Naive thymus-derived CD8-positive, alpha-beta T cell (primary cell): Measurements from ENCODE around the gene TTLL11. TPM values are rescaled to one million over a fixed set of nuclear protein-coding genes. Genes with fewer than 3 reads are reported as not detected.

Experiments used
- ATAC-seq, 2 donors: fragments of 150-1000 bp; cut with Tn5 transposase in 1 of 2; sonication (Bioruptor Pico), chemical (Tn5 transposase) in 1 of 2; 1 replicate in 1 of 2; 2 replicates in 1 of 2; pipeline ENCODE4 v1.10.0; 2021; ENCODE audit warnings: mild to moderate bottlenecking in 2 of 2, moderate library complexity in 2 of 2
- POLR2A ChIA-PET: fragments of 350-600 bp; sonication (Branson Sonifier 250); formaldehyde crosslinking; loops from one replicate; lab custom pipeline; 2021; ENCODE audit warnings: antibody characterized with exemption; lab: Charles Lee
- DNase-seq, 10 donors: peaks; one replicate each; pipeline versions ENCODE4 v3.0.0 to v3.0.0-alpha.2; 2020 to 2022
- H3K27ac Mint-ChIP-seq, 10 donors: one replicate each; pipeline ENCODE4 v1.8.0; 2020 to 2022; ENCODE audit warnings: mild to moderate bottlenecking in 10 of 10, mixed read lengths in 10 of 10, moderate library complexity in 4 of 10, inconsistent platforms in 1 of 10
- H3K27me3 Mint-ChIP-seq, 5 donors: one replicate each; pipeline ENCODE4 v1.8.0; 2021 to 2022; ENCODE audit warnings: mixed read lengths in 5 of 5
- H3K36me3 Mint-ChIP-seq, 3 donors: one replicate each; pipeline ENCODE4 v1.8.0; 2020 to 2022; ENCODE audit warnings: mixed read lengths in 3 of 3, mild to moderate bottlenecking in 2 of 3, inconsistent platforms in 1 of 3
- H3K4me1 Mint-ChIP-seq, 4 donors: one replicate each; pipeline ENCODE4 v1.8.0; 2021 to 2022; ENCODE audit warnings: mixed read lengths in 4 of 4
- H3K4me3 Mint-ChIP-seq, 10 donors: one replicate each; pipeline ENCODE4 v1.8.0; 2020 to 2022; ENCODE audit warnings: mild to moderate bottlenecking in 10 of 10, mixed read lengths in 10 of 10, moderate library complexity in 6 of 10, inconsistent platforms in 1 of 10
- H3K9me3 Mint-ChIP-seq, 9 donors: one replicate each; pipeline ENCODE4 v1.8.0; 2020 to 2022; ENCODE audit warnings: mixed read lengths in 9 of 9, mild to moderate bottlenecking in 3 of 9, inconsistent platforms in 1 of 9, moderate library complexity in 1 of 9
- polyA plus RNA-seq, 3 donors: library from polyadenylated mRNA; unstranded; fragments of 300-500 nt; fragmentation: Illumina TruSeq; gene quantifications; one replicate each; pipeline ENCODE4 v1.2.3, GENCODE V29; 2021
- total RNA-seq, 8 experiments: library from RNA in 2 of 8; stranded (reverse) in 2 of 8; gene quantifications; one replicate each; pipeline ENCODE4 v1.2.3 and lab custom pipeline; 2021 to 2026

Gene TTLL11
- total and polyA plus RNA-seq, 5 experiments from 2014 or later = 2.6 to 6.9 (median 3.8) TPM

DNA sequence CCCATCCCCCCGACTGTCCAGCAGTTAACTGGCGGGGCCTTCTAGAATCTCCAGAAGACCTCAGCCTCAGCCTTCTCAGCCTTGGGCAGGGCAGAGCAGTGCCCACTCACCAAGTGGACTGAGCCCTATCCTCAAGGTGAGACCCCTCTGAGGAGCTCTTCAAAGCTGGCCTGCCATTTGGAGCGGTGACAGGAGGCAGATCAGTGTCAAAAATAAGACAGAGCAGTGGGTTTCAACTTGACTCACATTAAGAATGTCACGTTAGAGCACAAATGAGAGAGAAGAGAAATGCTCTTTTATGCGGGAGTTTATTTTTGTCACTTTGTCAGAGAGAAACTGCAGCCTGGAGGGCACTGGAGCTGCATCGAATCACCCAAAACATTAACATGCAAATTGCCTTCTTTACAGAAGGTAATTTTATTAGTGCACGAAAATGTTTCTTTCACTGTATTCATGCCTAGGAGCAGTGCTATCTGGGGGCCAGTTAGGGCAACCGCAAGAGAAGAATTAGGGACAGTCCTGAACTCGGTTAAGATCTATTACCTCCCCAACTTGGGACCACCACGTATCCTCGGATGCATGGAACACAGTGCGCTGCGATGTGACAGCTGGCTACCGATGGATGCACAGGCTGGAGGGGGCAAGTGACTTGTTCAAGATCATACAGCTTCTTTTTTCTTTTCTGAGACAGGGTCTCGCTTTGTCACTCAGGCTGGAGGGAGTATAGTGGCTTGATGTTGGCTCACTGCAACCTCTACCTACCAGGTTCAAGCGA, 253.2 kb downstream of the TTLL11 start:
- no peaks in the 10 kb centered on the region for H3K27me3 Mint-ChIP-seq
- no peak for ATAC-seq
- peak overlapping the region in 1 of 10 donors; percentile 11 for H3K27ac Mint-ChIP-seq
- POLR2A ChIA-PET = interaction anchor here (0.6 kb wide), 1 partner anchor 1766 kb away, joined by 5 read pairs; no protein-coding TSS in a partner anchor
- H3K4me1 Mint-ChIP-seq = no peaks in the 10 kb centered on the region
- DNase-seq = no peak
- H3K4me3 Mint-ChIP-seq = no peak overlapping the region
- peaks cover 0 to 12% (median 7%) of the 10 kb centered on the region in 9 donors for H3K9me3 Mint-ChIP-seq
- peaks cover 0 to 12% (median 10%) of the 10 kb centered on the region in 3 donors for H3K36me3 Mint-ChIP-seq

GRCh38 chr9:121838746-121839669, 254.1 kb downstream of the TTLL11 start:
- H3K36me3 Mint-ChIP-seq = peaks cover 0 to 3% (median under 1%) of the 10 kb centered on the region in 3 donors
- DNase-seq (no peak), ATAC-seq (no peak)
- POLR2A ChIA-PET = no interaction called here
- H3K27me3 Mint-ChIP-seq = no peaks in the 10 kb centered on the region
- no peaks in the 10 kb centered on the region for H3K4me1 Mint-ChIP-seq
- peaks cover 0 to 3% (median 0%) of the 10 kb centered on the region in 9 donors for H3K9me3 Mint-ChIP-seq
- H3K4me3 Mint-ChIP-seq = no peak overlapping the region
- H3K27ac Mint-ChIP-seq = no peak overlapping the region

GRCh38 chr9:121837113-121837961, 255.8 kb downstream of the TTLL11 start:
- H3K27ac Mint-ChIP-seq = no peak overlapping the region
- no peak for ATAC-seq
- H3K9me3 Mint-ChIP-seq = no peaks in the 10 kb centered on the region
- H3K36me3 Mint-ChIP-seq = no peaks in the 10 kb centered on the region
- no peaks in the 10 kb centered on the region for H3K4me1 Mint-ChIP-seq
- DNase-seq = no peak
- no peak overlapping the region for H3K4me3 Mint-ChIP-seq
- no peaks in the 10 kb centered on the region for H3K27me3 Mint-ChIP-seq
- POLR2A ChIA-PET = no interaction called here

GRCh38 chr9:121836366-121836885, 256.7 kb downstream of the TTLL11 start:
- POLR2A ChIA-PET = no interaction called here
- H3K36me3 Mint-ChIP-seq = no peaks in the 10 kb centered on the region

DNA sequence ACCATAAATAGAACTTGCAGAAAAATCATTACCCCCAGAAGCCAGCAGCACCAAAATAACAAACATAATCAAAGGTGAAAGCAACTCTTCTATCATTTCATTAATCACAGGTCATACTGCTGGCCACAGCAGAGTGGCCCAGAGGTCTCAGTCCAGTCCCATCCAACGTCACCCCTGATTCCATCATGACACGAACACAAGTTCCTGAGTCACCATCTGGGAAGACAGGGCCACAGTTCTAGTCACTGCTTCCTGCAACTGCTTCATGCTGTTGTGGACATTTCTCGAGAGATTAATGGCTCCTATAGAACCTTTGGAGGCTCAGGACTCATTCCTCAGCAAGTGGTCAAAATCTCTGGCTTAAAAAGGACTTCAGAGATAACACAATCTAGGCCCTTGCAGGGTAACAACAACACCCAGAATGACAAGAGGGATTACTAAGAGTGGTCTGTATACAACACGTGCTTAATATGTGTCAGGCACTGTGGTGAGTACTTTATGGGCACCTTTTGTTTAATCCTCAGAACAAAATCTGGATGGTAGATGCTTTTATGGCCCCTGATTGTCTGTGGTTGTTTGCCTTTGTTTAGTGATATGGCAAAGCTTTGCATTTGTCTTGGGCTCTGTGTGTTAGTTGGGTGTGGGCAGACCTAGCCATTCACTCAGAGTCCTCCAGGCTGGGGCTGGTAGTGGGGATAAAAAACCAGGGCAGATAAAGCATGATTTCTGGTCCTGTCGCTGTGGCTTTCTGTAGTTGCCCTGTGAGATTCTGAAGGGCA, 257.3 kb downstream of the TTLL11 start:
- H3K36me3 Mint-ChIP-seq = no peaks in the 10 kb centered on the region
- H3K4me1 Mint-ChIP-seq = no peaks in the 10 kb centered on the region
- no peak overlapping the region for H3K27ac Mint-ChIP-seq
- DNase-seq (no peak), ATAC-seq (no peak)
- no peak overlapping the region for H3K4me3 Mint-ChIP-seq
- H3K9me3 Mint-ChIP-seq = no peaks in the 10 kb centered on the region
- no peaks in the 10 kb centered on the region for H3K27me3 Mint-ChIP-seq
- POLR2A ChIA-PET = no interaction called here

More at GRCh38 chr9:121836366-121836885, 256.7 kb downstream of the TTLL11 start:
- no peaks in the 10 kb centered on the region for H3K4me1 Mint-ChIP-seq
- H3K4me3 Mint-ChIP-seq = no peak overlapping the region
- H3K9me3 Mint-ChIP-seq = no peaks in the 10 kb centered on the region
- no peak overlapping the region for H3K27ac Mint-ChIP-seq
- H3K27me3 Mint-ChIP-seq = no peaks in the 10 kb centered on the region
- ATAC-seq = no peak
- no peak for DNase-seq

DNA sequence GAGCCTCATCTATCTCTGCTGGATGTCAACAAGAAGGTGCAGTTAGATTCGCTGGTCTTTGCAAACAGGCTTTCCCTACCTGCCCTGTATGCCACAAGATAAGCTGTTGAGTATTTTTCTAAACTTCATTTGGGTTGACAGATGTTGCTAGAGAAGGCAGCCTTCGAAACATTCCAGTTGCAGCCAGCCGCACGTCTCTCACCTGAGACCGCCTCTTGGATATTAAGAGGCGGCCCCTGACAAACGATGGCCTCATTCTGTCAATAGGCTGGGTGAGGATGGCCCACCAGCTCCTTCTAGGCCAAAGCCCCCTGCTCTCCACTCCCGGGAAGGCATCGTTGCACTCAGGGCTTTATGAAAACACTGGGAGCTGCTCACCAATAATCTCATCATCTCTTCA, 260.0 kb downstream of the TTLL11 start:
- POLR2A ChIA-PET = no interaction called here

GRCh38 chr9:121831869-121832268, 261.2 kb downstream of the TTLL11 start:
- POLR2A ChIA-PET = no interaction called here
- H3K4me1 Mint-ChIP-seq = peaks cover 0 to 2% (median 0%) of the 10 kb centered on the region in 4 donors
- H3K4me3 Mint-ChIP-seq = no peak overlapping the region
- H3K9me3 Mint-ChIP-seq = no peaks in the 10 kb centered on the region
- no peaks in the 10 kb centered on the region for H3K36me3 Mint-ChIP-seq
- DNase-seq (no peak), ATAC-seq (no peak)
- H3K27ac Mint-ChIP-seq = no peak overlapping the region
- no peaks in the 10 kb centered on the region for H3K27me3 Mint-ChIP-seq

More for the DNA sequence above, 260.0 kb downstream of the TTLL11 start:
- Mint-ChIP-seq H3K27ac (no peak overlapping the region), H3K27me3 (no peaks in the 10 kb centered on the region), H3K9me3 (no peaks in the 10 kb centered on the region), H3K4me1 (peaks cover 0 to 2% (median 0%) of the 10 kb centered on the region in 4 donors), H3K36me3 (no peaks in the 10 kb centered on the region), H3K4me3 (no peak overlapping the region)
- ATAC-seq = no peak
- no peak for DNase-seq

- no peak overlapping the region for H3K27ac Mint-ChIP-seq
- DNase-seq = no peak
- H3K4me1 Mint-ChIP-seq = peaks cover 0 to 4% (median 0%) of the 10 kb centered on the region in 4 donors
- ATAC-seq = no peak
- no peaks in the 10 kb centered on the region for H3K27me3 Mint-ChIP-seq
- H3K9me3 Mint-ChIP-seq = no peaks in the 10 kb centered on the region
- no peak overlapping the region for H3K4me3 Mint-ChIP-seq
- H3K36me3 Mint-ChIP-seq = no peaks in the 10 kb centered on the region
- POLR2A ChIA-PET = no interaction called here
Observed at GRCh38 chr9:121830441-121831140, 262.5 kb downstream of the TTLL11 start.

DNA sequence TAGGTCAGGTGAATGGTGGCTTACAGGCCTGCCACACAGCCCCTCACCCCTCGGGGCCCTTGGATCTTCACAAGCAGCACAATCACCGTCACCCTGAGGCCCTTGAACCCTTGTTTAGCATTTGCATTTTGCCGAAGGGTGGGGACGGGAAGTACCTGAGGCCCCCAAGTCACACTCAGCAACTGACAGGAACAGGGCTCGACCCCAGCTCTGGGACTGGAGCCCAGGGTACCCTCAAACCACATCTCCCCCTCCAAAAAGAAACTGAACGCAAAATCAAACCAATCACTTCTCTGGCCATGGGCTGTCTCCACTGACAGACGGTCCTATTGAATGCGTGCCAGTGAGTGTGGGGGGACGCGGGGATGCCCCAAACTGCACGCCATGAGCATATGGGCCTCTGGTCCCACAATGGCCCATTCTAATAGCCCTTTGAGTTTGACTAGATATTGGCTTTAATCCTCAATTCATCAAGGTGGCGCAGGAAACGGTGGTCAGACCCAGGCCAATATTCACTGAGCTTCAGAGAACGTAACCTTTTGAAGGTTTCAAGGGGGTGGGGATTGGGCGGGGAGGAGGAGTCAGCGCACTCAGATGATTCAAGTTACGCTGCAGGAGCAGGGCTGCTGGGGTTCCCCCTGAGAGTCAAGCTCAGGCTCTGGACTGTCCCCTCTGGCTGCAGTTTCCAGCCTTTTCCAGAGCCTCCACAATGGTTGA, 265.7 kb downstream of the TTLL11 start:
- DNase-seq (no peak), ATAC-seq (no peak)
- peaks cover 0 to 4% (median 0%) of the 10 kb centered on the region in 4 donors for H3K4me1 Mint-ChIP-seq
- no peaks in the 10 kb centered on the region for H3K27me3 Mint-ChIP-seq
- no peak overlapping the region for H3K4me3 Mint-ChIP-seq
- no peak overlapping the region for H3K27ac Mint-ChIP-seq
- no peaks in the 10 kb centered on the region for H3K9me3 Mint-ChIP-seq
- no peaks in the 10 kb centered on the region for H3K36me3 Mint-ChIP-seq
- POLR2A ChIA-PET = no interaction called here

DNA sequence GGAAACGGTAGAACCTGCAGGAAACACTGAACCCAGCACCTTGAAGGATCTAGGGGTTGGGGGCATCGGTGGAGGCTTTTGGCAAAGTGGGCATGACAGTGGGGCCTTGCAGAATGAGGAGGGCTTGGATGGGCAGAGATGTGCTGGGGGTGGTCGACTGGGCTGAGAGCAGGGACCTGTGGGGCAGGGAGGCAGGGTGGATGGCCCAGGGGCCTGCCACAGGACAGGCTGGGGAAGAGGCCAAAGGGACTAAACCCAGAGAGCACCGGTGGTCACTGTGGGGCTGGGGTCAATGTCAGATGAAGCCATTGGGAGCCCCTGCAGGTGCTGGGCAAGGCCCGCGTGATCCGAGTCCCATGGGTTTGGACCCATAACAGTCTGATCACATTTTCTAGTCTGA, 266.4 kb downstream of the TTLL11 start:
- no peak for ATAC-seq
- no peak overlapping the region for H3K27ac Mint-ChIP-seq
- peaks cover 0 to 2% (median 0%) of the 10 kb centered on the region in 3 donors for H3K36me3 Mint-ChIP-seq
- H3K4me1 Mint-ChIP-seq = peaks cover 0 to 4% (median under 1%) of the 10 kb centered on the region in 4 donors
- DNase-seq = no peak
- H3K4me3 Mint-ChIP-seq = no peak overlapping the region
- POLR2A ChIA-PET = no interaction called here
- no peaks in the 10 kb centered on the region for H3K27me3 Mint-ChIP-seq
- no peaks in the 10 kb centered on the region for H3K9me3 Mint-ChIP-seq
